Measurements from ENCODE around the gene CSNK1G1. TPM values are rescaled to one million over a fixed set of nuclear protein-coding genes. Genes with fewer than 3 reads are reported as not detected.
A peak's percentile ranks its signal among the peaks of the same experiment; 100 is the strongest.
"Not testable (repeated sequence)": the region's sequence is repeated elsewhere in the genome, so short reads cannot be mapped to it uniquely, and the experiment has no call there.

CSNK1G1 gene
- total and polyA plus RNA-seq, 7 donors: 3.0 to 24.3 (median 7.8) TPM

DNA sequence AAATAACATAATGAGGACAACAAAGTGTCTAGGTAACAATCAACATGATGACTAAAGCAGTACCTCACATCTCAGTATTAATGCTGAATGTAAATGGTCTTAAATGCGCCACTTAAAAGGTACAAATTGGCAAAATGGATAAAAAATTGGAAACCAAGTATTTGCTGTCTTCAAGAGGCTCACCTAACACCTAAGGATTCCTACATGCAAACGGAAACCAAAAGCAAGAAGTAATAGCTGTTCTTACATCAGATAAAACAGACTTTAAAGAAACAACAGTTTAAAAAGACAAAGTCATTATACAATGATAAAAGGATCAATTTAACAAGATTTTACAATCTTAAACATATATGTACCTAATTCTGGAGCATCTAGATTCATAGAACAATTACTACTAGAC is 22.5 kb downstream of the CSNK1G1 start:
- DNase-seq: no peak
- H3K9me3 ChIP-seq: no peaks in the 10 kb centered on the region
- no peak for TF ChIP-seq EP300 (IDR thresholded peaks at IDR 0.05)
- no peak for TF ChIP-seq POLR2AphosphoS5 (IDR thresholded peaks at IDR 0.05)
- TF ChIP-seq, protein P1, sequence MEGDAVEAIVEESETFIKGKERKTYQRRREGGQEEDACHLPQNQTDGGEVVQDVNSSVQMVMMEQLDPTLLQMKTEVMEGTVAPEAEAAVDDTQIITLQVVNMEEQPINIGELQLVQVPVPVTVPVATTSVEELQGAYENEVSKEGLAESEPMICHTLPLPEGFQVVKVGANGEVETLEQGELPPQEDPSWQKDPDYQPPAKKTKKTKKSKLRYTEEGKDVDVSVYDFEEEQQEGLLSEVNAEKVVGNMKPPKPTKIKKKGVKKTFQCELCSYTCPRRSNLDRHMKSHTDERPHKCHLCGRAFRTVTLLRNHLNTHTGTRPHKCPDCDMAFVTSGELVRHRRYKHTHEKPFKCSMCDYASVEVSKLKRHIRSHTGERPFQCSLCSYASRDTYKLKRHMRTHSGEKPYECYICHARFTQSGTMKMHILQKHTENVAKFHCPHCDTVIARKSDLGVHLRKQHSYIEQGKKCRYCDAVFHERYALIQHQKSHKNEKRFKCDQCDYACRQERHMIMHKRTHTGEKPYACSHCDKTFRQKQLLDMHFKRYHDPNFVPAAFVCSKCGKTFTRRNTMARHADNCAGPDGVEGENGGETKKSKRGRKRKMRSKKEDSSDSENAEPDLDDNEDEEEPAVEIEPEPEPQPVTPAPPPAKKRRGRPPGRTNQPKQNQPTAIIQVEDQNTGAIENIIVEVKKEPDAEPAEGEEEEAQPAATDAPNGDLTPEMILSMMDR (IDR thresholded peaks at IDR 0.05): no peak
- TF ChIP-seq POLR2A (IDR thresholded peaks at IDR 0.05): no peak
- no peaks in the 10 kb centered on the region for H3K36me3 ChIP-seq
- H3K27me3 ChIP-seq: no peaks in the 10 kb centered on the region
- intact Hi-C loops (cut with DNase I): no loop called here
- WGBS, 2 donors: 93 to 94% methylated on average over 2 of the region's 2 CpGs
- no peaks in the 10 kb centered on the region for H3K4me1 ChIP-seq
- H3K4me3 ChIP-seq: no peak overlapping the region
- no peak overlapping the region for H3K27ac ChIP-seq

DNA sequence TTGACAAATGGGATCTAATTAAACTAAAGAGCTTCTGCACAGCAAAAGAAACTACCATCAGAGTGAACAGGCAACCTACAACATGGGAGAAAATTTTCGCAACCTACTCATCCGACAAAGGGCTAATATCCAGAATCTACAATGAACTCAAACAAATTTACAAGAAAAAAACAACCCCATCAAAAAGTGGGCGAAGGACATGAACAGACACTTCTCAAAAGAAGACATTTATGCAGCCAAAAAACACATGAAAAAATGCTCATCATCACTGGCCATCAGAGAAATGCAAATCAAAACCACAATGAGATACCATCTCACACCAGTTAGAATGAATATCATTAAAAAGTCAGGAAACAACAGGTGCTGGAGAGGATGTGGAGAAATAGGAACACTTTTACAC is 24.3 kb downstream of the CSNK1G1 start:
- H3K36me3 ChIP-seq; H3K9me3 ChIP-seq; H3K27ac ChIP-seq; H3K4me1 ChIP-seq; DNase-seq; H3K4me3 ChIP-seq; H3K27me3 ChIP-seq; intact Hi-C loops (cut with DNase I): not testable (repeated sequence)
- 55 to 57% methylated on average over 2 of the region's 3 CpGs for WGBS, 2 donors

DNA sequence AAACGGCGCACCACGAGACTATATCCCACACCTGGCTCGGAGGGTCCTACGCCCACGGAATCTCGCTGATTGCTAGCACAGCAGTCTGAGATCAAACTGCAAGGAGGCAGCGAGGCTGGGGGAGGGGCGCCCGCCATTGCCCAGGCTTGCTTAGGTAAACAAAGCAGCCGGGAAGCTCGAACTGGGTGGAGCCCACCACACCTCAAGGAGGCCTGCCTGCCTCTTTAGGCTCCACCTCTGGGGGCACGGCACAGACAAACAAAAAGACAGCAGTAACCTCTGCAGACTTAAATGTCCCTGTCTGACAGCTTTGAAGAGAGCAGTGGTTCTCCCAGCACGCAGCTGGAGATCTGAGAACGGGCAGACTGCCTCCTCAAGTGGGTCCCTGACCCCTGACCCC is 29.0 kb downstream of the CSNK1G1 start:
- 28 to 34% methylated on average over 10 of the region's 15 CpGs for WGBS, 2 donors
- DNase-seq; H3K9me3 ChIP-seq; H3K4me1 ChIP-seq; intact Hi-C loops (cut with DNase I); H3K27me3 ChIP-seq; H3K27ac ChIP-seq; H3K36me3 ChIP-seq; H3K4me3 ChIP-seq: not testable (repeated sequence)

DNA sequence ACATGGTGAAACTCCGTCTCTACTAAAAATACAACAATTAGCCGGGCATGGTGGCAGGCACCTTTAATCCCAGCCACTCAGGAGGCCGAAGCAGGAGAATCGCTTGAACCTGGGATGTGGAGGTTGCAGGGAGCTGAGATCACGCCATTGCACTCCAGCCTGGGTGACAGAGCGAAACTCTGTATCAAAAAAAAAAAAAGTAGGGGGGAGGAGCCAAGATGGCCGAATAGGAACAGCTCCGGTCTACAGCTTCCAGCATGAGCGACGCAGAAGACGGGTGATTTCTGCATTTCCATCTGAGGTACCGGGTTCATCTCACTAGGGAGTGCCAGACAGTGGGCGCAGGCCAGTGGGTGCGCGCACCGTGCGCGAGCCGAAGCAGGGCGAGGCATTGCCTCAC is 29.5 kb downstream of the CSNK1G1 start:
- H3K27ac ChIP-seq; DNase-seq; intact Hi-C loops (cut with DNase I); H3K9me3 ChIP-seq; H3K4me1 ChIP-seq; H3K36me3 ChIP-seq; H3K27me3 ChIP-seq; H3K4me3 ChIP-seq: not testable (repeated sequence)
- WGBS, 2 donors: 52 to 80% methylated on average over 11 of the region's 20 CpGs

DNA sequence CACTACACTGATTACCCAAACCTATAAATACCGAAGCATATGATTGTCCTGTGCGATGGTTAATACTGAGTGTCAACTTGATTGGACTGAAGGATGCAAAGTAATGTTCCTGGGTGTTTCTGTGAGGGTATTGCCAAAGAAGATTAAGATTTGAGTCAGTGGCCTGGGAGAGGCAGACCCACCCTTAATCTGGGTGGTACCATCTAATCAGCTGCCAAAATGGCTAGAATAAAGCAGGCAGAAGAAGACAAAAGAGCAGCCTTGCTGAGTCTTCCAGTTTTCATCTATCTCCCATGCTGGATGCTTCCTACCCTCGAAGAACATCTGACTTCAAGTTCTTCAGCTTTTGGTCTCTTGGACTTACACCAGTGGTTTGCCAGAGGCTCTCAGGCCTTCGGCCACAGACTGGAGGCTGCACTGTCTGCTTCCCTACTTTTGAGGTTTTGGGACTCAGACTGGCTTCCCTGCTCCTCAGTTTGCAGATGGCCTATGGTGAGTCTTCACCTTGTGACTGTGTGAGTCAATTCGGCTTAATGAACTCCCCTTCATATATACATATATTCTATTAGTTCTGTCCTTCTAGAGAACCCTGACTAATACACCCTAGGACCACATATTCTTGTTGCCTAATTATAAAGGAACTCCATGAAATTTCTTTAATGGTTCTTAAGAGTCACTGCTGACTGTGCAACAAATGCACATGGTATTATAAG is 31.7 kb downstream of the CSNK1G1 start:
- no peaks in the 10 kb centered on the region for H3K9me3 ChIP-seq
- WGBS, 2 donors: 96 to 97% methylated on average over 5 of the region's 5 CpGs
- H3K4me3 ChIP-seq: no peak overlapping the region
- TF ChIP-seq, protein P1 (IDR thresholded peaks at IDR 0.05): no peak
- TF ChIP-seq EP300 (IDR thresholded peaks at IDR 0.05) (no peak), POLR2AphosphoS5 (IDR thresholded peaks at IDR 0.05) (no peak), POLR2A (IDR thresholded peaks at IDR 0.05) (no peak)
- intact Hi-C loops (cut with DNase I): no loop called here
- DNase-seq: no peak
- no peak overlapping the region for H3K27ac ChIP-seq
- no peaks in the 10 kb centered on the region for H3K36me3 ChIP-seq
- no peaks in the 10 kb centered on the region for H3K27me3 ChIP-seq
- no peaks in the 10 kb centered on the region for H3K4me1 ChIP-seq

DNA sequence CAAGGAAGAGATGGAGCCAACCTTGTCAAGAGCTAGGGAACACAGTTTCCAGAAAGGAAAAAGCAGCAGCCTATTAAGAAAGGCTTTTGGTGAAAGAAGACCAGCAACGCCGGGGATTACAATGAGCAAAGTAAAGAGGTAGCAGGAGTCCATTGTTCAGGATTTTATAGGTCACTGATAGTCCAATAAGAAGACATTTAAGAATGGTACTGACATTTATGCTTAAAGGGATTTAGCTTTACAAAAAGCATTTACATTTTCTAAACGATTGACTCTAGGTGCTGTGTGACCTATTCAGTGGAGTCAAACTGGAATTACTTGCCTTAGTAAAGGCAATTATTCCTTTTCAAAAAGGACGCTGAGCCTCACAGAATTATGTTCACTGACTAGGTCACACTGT is 40.8 kb downstream of the CSNK1G1 start:
- DNase-seq: no peak
- Histone ChIP-seq H3K36me3 (no peaks in the 10 kb centered on the region), H3K27me3 (no peaks in the 10 kb centered on the region), H3K4me3 (no peak overlapping the region), H3K9me3 (no peaks in the 10 kb centered on the region), H3K4me1 (peaks cover 0 to 16% (median 14%) of the 10 kb centered on the region in 4 donors), H3K27ac (peak overlapping the region; percentile 20 to 56 (median 30))
- WGBS, 2 donors: 82 to 84% methylated on average over 4 of the region's 4 CpGs
- intact Hi-C loops (cut with DNase I): loop anchor here (2.0 kb wide), 1 partner anchor 40 kb away; no protein-coding TSS in a partner anchor
- TF ChIP-seq, protein P1 (IDR thresholded peaks at IDR 0.05): no peak
- TF ChIP-seq EP300 (IDR thresholded peaks at IDR 0.05): no peak
- TF ChIP-seq POLR2AphosphoS5 (IDR thresholded peaks at IDR 0.05): no peak
- TF ChIP-seq POLR2A (IDR thresholded peaks at IDR 0.05): no peak
